ELR (cell line): Measurements from ENCODE around the gene CALML5.
A peak's percentile ranks its signal among the peaks of the same experiment; 100 is the strongest.

ENCODE experiments used
- DNase-seq: peaks from one replicate; pipeline ENCODE4 v3.0.0-alpha.2; 2015; ENCODE audit warnings: low read depth

The CALML5 gene

GRCh38 chr10:5499493-5500140 is at the start of gene CALML5:
Gene CALML5, minus strand, starts transcription at chr10:5499570. Its CDS starts 132 bp downstream, at chr10:5499438.
- DNase-seq = no peak

DNA sequence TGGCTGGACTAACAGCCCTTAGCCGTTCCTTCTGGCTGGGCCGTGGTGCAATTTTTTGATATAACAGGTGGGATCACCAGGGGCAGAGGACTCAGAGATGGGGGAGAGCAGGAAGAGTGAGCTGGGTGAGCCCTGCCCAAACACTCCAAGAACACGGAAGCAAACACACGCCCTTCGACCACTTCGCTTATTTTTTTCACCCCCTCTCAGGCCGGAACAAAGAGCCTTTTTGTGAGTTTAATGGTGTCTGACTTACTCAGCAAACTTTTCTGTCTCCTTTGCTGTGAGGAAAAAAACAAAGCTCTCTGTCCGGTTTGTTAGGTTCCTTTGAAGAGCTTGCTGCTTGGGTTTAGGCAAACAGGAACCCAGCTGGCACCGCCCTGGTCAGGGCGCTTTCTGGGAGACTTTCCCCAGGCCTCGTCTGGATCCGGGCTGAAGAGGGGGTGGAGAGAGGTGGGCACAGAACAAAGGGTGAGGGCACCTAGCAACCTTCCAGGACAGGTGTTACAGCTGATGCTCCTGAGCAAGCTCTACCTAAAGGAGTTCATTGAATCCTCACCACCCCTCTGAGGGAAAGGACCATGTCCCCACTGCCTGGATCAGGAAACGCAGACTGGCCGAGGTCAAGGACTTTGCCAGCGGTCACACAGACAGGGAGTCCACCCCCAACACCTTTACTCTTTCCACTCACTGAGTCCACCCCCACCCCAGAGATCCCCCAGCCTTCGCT is 48.7 kb upstream of the CALML5 start:
- peak; percentile 56 for DNase-seq

DNA sequence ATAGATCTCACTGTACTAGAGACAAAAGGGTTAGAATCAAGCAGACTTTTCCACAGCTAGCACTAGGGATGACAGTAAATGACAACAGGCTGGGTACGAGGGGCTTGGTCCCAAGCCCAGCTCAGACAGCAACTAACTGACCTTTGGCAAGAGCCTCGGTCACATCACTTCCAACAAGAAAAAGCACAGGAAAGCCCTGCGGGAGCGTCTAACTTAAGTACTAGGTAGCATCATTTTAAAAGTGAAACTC is 48.2 kb upstream of the CALML5 start:
- DNase-seq = peak; percentile 60

- peak; percentile 84 for DNase-seq
Observed at GRCh38 chr10:5546891-5547680, 47.7 kb upstream of the CALML5 start.

- DNase-seq = peak; percentile 89
Observed at GRCh38 chr10:5545778-5546710, 46.7 kb upstream of the CALML5 start.

GRCh38 chr10:5545426-5545777 is 46.0 kb upstream of the CALML5 start:
- no peak for DNase-seq

DNA sequence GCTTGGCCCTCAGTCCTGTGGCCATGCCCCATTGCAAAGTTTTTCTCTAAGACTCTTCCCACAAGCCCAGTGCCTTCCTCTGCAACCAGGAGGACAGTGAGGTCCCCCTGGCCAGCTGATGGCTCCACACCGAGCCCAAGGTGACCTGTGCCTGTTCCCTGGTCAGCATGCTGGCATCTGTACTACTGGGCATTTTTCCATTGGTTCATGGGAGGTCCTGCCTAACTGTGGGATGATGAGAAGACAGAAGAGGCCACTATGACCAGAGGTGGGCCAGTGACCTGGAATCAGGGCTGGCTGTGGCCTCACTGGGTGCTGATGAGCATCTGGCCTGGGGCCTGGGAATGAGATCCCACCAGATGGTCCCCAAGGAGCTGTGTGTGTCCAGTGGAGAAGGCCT is 45.6 kb upstream of the CALML5 start:
- no peak for DNase-seq

DNA sequence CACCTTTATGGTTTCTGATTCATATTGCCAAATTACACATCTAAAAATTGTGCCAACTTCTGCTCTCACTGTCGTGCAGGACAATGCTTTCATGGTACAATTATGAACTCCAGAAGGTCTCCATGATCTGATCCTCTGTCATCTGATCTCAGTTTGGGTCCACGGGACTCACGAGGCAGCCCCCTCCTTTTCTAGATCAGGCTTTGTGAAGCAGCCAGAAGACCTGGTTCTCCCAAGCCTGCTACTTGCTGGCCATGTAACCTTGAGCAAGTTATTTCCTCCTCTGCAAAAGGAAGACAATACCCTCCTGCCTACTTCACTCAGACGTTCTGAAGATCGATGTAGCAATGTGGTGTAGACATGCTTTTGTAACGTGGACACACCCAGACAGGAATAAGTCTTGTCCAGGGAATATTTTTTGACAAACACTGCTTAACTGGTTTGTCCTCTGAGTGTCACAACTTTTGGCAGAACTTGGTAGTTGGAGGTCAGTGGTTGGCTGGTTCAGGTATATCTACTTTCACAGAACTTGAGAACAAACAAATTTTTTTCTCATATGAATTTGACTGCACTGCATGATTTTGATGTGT is 44.9 kb upstream of the CALML5 start:
- no peak for DNase-seq

- DNase-seq = peak; percentile 11
Observed at GRCh38 chr10:5543623-5544022, 44.3 kb upstream of the CALML5 start.

DNA sequence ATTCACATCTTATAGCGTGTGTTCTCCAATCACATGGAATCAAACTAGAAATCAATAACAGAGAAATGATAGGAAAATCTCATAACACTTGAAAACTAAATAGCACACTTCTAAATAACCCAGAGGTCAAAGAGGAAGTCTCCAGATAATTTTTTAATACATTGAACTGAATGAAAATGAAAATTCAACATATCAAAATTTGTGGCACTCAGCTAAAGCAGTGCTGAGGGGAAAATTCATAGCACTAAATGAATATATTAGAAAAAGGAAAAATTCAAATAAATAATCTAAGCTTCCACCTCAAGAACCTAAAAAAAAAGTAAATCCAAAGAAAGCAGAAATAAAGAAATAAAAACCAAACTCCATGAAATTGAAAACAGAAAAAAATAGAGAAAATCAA is 42.7 kb upstream of the CALML5 start:
- no peak for DNase-seq

DNA sequence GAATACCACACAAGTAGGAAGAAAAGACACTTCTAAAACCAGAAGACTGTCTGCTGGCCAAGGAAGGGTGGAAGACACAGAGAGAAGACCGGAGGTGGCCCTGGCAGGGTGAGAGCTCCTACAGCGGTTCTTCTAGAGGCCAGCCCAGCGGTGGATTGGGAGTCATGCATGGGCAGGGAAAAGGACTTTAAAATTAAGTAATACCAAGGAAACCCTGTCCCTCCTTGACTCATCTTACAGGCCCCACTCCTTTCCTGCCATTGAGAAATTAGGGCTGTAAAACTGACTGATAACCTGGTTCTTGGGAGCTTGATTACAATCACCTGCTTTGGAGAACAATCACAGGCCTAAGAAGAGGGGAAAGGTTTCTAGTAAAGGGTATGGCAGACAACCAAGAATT is 41.5 kb upstream of the CALML5 start:
- no peak for DNase-seq

DNA sequence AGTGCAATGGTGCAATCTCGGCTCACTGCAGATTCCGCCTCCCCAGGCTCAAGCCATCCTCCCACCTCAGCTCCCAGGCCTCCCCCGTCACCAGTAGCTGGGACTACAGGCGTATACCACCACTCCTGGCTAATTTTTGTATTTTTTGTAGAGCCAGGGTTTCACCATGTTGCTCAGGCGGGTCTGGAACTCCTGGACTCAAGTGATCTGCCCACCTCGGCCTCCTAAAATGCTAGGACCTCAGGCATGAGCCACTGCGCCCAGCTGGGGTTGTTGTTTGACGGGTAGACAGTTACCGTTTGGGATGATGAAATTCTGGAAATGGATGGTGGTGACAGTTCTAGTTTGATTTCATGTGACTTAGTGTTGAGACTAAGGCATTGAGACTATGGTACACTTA is 40.7 kb upstream of the CALML5 start:
- no peak for DNase-seq

DNA sequence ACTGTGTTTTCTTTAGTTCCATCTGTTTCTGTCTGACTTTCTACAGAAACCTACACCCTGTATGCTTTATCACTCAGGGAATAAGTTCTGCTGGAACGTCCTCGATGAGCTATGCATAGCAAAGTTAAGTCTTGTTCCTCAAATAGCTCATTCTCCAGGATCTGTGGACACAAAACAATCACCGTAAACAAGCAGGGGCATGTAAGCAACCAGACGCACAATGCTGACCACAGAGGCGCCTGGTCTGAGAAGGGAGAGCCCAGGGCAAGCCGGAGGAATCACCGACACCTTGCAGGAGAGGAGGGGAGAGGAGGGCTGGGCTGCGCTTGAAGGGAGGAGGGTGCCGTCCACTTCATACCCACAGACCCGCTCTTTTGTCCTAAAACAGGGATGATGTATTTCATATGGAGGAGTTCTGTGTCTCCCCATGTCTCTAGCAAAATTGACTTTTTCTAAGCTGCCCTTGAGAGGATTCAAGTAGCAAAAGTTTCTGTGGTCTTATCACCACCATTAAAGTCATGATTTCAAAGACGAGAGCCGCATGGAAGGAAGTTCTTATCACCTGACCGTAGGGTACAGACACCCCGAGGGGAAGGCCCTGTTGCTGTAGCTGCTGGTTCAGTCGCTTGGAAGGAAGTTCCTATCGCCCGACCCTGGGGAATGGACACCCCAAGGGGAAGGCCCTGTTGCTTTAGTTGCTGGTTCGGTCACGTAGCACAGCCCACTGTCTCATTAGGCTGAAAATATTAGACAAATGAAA is 39.7 kb upstream of the CALML5 start:
- DNase-seq = no peak

- DNase-seq = peak; percentile 74
Observed at GRCh38 chr10:5538446-5538845, 39.1 kb upstream of the CALML5 start.

DNA sequence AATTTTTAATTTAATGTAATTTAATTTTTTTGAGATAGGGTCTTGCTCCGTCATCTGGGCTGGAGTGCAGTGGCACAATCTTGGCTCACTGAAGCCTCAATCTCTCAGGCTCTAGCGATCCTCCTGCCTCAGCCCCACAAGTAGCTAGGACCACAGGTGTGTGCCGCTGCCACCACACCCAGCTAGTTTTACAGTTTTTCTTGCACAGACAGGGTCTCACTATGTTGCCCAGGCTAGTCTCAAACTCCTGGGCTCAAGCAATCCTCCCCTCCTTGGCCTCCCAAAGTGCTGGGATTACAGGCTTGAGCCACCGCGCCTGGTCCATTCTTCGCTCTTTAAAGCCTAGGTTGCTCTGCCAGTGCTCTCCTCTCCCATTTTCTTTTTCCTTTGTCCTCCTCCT is 38.3 kb upstream of the CALML5 start:
- DNase-seq = no peak

- DNase-seq = no peak
Observed at GRCh38 chr10:5536486-5537081, 37.2 kb upstream of the CALML5 start.

DNA sequence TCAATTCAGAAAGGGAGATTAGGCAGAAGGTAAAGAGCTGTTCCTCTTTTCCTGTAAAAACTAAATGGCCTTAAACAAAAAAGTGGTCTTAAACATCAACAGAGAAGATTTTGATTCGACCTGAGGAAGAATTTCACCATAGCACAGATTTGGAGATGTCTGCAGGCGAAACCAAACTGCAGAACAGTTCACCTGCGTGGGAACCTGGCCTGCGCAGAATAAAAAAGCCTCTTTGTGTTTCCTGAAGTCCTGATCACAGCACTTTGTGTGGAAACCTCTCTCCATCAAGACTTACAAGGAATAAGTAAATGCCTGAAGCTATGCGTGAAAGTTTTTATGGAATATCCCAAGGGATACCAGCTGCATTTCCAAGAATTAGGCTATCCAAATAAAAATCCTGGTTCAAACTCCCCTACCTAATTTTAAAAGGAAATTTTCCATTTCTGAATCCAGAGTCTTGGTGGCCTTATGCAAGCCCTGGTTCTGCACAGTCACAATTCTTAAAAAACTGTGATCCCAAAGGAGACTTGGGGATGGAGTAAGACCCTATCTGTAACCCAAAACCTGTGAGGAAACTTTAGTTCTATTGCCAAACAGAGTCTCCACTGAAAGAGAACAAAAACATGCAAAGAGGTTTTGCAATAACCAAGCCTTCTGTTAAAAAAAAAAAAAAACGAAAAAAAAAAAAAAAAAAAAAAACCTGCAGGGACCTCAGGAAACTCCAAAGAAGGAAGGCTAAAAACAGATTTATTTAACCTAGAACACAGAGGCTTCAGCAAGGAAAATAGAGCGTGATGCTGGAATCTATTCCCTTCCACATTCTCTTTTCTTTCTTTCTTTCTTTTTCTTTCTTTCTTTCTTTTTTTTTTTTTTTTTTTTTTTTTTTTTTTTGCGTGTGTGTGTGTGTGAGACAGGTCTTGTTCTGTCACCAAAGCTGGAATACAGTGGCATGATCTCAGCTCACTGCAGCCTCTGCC is 35.8 kb upstream of the CALML5 start:
- DNase-seq = no peak

GRCh38 chr10:5534051-5534821 is 34.9 kb upstream of the CALML5 start:
- DNase-seq = no peak
